Mesendoderm (in vitro differentiated cells): ENCODE results near the gene RCSD1.

Experiments used
- DNase-seq: peaks from one replicate; pipeline ENCODE4 v3.0.0; 2013
- H2AK5ac ChIP-seq: 2 replicates; pipeline ENCODE4 v1.6.1; 2013; ENCODE audit warnings: low read length, inconsistent platforms
- H2BK120ac ChIP-seq: 2 replicates; pipeline ENCODE4 v1.6.1; 2013; ENCODE audit warnings: low read depth, mild to moderate bottlenecking, low read length, moderate library complexity, mixed read lengths
- H2BK15ac ChIP-seq: replicated peaks from 2 replicates; pipeline ENCODE4 v1.6.1; 2013; ENCODE audit warnings: low read depth, mild to moderate bottlenecking, moderate library complexity
- H2BK5ac ChIP-seq: 2 replicates; pipeline ENCODE4 v1.6.1; 2013; ENCODE audit warnings: low read length, inconsistent platforms
- H3K18ac ChIP-seq: 2 replicates; pipeline ENCODE4 v1.6.1; 2013; ENCODE audit warnings: mild to moderate bottlenecking, low read length, mixed read lengths
- H3K23ac ChIP-seq: one replicate; pipeline ENCODE4 v1.6.1; 2013; ENCODE audit warnings: low read length
- H3K27ac ChIP-seq: 2 replicates; pipeline ENCODE4 v1.5.1; 2013; ENCODE audit warnings: low read depth, mild to moderate bottlenecking, inconsistent platforms, low read length, moderate library complexity
- H3K27me3 ChIP-seq: 2 replicates; pipeline ENCODE4 v1.6.1; 2013; ENCODE audit warnings: low read length, control low read depth, mild to moderate bottlenecking, inconsistent platforms; ENCODE audit not compliant: insufficient read depth, poor library complexity
- H3K36me3 ChIP-seq: 2 replicates; pipeline ENCODE4 v1.6.1; 2013; ENCODE audit warnings: low read length, inconsistent platforms; ENCODE audit not compliant: control insufficient read depth, insufficient read depth
- H3K4ac ChIP-seq: one replicate; pipeline ENCODE4 v1.6.1; 2013; ENCODE audit warnings: low read depth, mild to moderate bottlenecking, low read length, moderate library complexity
- H3K4me1 ChIP-seq: 2 replicates; pipeline ENCODE4 v1.6.1; 2013; ENCODE audit warnings: low read depth, low read length, inconsistent platforms; ENCODE audit not compliant: control insufficient read depth
- H3K4me2 ChIP-seq: 2 replicates; pipeline ENCODE4 v1.6.1; 2013; ENCODE audit warnings: low read length
- H3K4me3 ChIP-seq: 2 replicates; pipeline ENCODE4 v1.5.1; 2013; ENCODE audit warnings: mild to moderate bottlenecking, low read length
- H3K56ac ChIP-seq: one replicate; pipeline ENCODE4 v1.6.1; 2013; ENCODE audit warnings: low read length
- H3K79me1 ChIP-seq: 2 replicates; pipeline ENCODE4 v1.6.1; 2013; ENCODE audit warnings: low read length, inconsistent platforms
- H3K79me2 ChIP-seq: 2 replicates; pipeline ENCODE4 v1.6.1; 2013; ENCODE audit warnings: mild to moderate bottlenecking, low read length; ENCODE audit not compliant: control insufficient read depth, insufficient read depth
- H3K9ac ChIP-seq: 2 replicates; pipeline ENCODE4 v1.6.1; 2013; ENCODE audit warnings: low read length, inconsistent platforms
- H4K5ac ChIP-seq: one replicate; pipeline ENCODE4 v1.6.1; 2013; ENCODE audit warnings: low read length
- H4K8ac ChIP-seq: one replicate; pipeline ENCODE4 v1.6.1; 2013; ENCODE audit warnings: low read depth, mild to moderate bottlenecking, control low read depth, low read length, moderate library complexity
- WGBS: extraction: QIAGEN DNeasy Blood & Tissue Kit; methylation state at CpG from one replicate; pipeline ENCODE4 v1.1.7; 2013; ENCODE audit warnings: low lambda C conversion rate, missing lambda C conversion rate; ENCODE audit not compliant: insufficient coverage; ENCODE audit errors: extremely low coverage; 5-methylcytosine and 5-hydroxymethylcytosine counted together

RCSD1 gene

GRCh38 chr1:167678422-167678821 is 48.4 kb downstream of the RCSD1 start:
- Histone ChIP-seq H2AK5ac (peak overlapping the region; percentile 47), H3K23ac (no peak overlapping the region), H3K56ac (peak overlapping the region; percentile 80), H3K9ac (no peak overlapping the region), H4K5ac (no peak overlapping the region), H3K4me1 (peaks cover 16% of the 10 kb centered on the region), H3K27ac (no peak overlapping the region), H4K8ac (no peak overlapping the region), H3K18ac (no peak overlapping the region), H3K4me3 (no peak overlapping the region), H3K79me2 (no peaks in the 10 kb centered on the region), H3K27me3 (no peaks in the 10 kb centered on the region), H3K36me3 (no peaks in the 10 kb centered on the region), H3K4me2 (no peak overlapping the region), H2BK5ac (peak overlapping the region; percentile 94), H2BK15ac (no peak overlapping the region), H2BK120ac (no peak overlapping the region), H3K4ac (peak overlapping the region; percentile 7), H3K79me1 (no peaks in the 10 kb centered on the region)
- no peak for DNase-seq
- no CpG with 5 or more reads among the region's 10 CpGs for WGBS

- Histone ChIP-seq H3K4me2 (no peak overlapping the region), H2AK5ac (peak overlapping the region; percentile 47), H3K23ac (no peak overlapping the region), H2BK15ac (no peak overlapping the region), H3K4me1 (peaks cover 17% of the 10 kb centered on the region), H3K79me2 (no peaks in the 10 kb centered on the region), H4K8ac (no peak overlapping the region), H4K5ac (peak overlapping the region; percentile 47), H3K79me1 (no peaks in the 10 kb centered on the region), H2BK120ac (no peak overlapping the region), H3K18ac (no peak overlapping the region), H3K9ac (no peak overlapping the region), H3K27ac (no peak overlapping the region), H2BK5ac (peak overlapping the region; percentile 94), H3K4ac (peak overlapping the region; percentile 7), H3K56ac (no peak overlapping the region), H3K36me3 (no peaks in the 10 kb centered on the region), H3K4me3 (no peak overlapping the region), H3K27me3 (no peaks in the 10 kb centered on the region)
- no peak for DNase-seq
- no CpG with 5 or more reads among the region's 3 CpGs for WGBS
Measured at GRCh38 chr1:167678838-167679237, 48.8 kb downstream of the RCSD1 start.

- Histone ChIP-seq H2BK120ac (no peak overlapping the region), H3K9ac (no peak overlapping the region), H4K8ac (no peak overlapping the region), H3K56ac (no peak overlapping the region), H3K23ac (no peak overlapping the region), H3K4me3 (no peak overlapping the region), H3K4me2 (no peak overlapping the region), H3K36me3 (no peaks in the 10 kb centered on the region), H2BK15ac (no peak overlapping the region), H4K5ac (no peak overlapping the region), H2BK5ac (no peak overlapping the region), H3K18ac (no peak overlapping the region), H3K27me3 (no peaks in the 10 kb centered on the region), H3K4ac (peak overlapping the region; percentile 28), H3K79me2 (no peaks in the 10 kb centered on the region), H3K79me1 (no peaks in the 10 kb centered on the region), H3K27ac (no peak overlapping the region), H3K4me1 (peaks cover 20% of the 10 kb centered on the region), H2AK5ac (peak overlapping the region; percentile 46)
- WGBS: no CpG with 5 or more reads among the region's 6 CpGs
- DNase-seq: no peak
Measured at GRCh38 chr1:167679714-167680113, 49.7 kb downstream of the RCSD1 start.

- no peak overlapping the region for H4K8ac ChIP-seq
- no peak overlapping the region for H2BK5ac ChIP-seq
- no peak overlapping the region for H3K4ac ChIP-seq
- H3K79me2 ChIP-seq: no peaks in the 10 kb centered on the region
- no peak overlapping the region for H2BK15ac ChIP-seq
- H2BK120ac ChIP-seq: no peak overlapping the region
- peak overlapping the region; percentile 8 for H3K56ac ChIP-seq
- H2AK5ac ChIP-seq: no peak overlapping the region
- H3K4me3 ChIP-seq: no peak overlapping the region
- no peak overlapping the region for H3K18ac ChIP-seq
- no peak overlapping the region for H3K23ac ChIP-seq
- H3K4me2 ChIP-seq: no peak overlapping the region
- no peaks in the 10 kb centered on the region for H3K36me3 ChIP-seq
- H3K27me3 ChIP-seq: no peaks in the 10 kb centered on the region
- H3K9ac ChIP-seq: no peak overlapping the region
- no peak overlapping the region for H4K5ac ChIP-seq
- peaks cover 25% of the 10 kb centered on the region for H3K4me1 ChIP-seq
- no peak overlapping the region for H3K27ac ChIP-seq
- WGBS: no CpG with 5 or more reads among the region's 3 CpGs
- no peak for DNase-seq
- no peaks in the 10 kb centered on the region for H3K79me1 ChIP-seq
Measured at GRCh38 chr1:167681024-167681423, 51.0 kb downstream of the RCSD1 start.

GRCh38 chr1:167681451-167682098 is 51.5 kb downstream of the RCSD1 start:
- H3K56ac ChIP-seq: no peak overlapping the region
- no peak overlapping the region for H2BK15ac ChIP-seq
- no peak overlapping the region for H3K4ac ChIP-seq
- no peak overlapping the region for H2BK5ac ChIP-seq
- H3K27ac ChIP-seq: no peak overlapping the region
- H3K79me1 ChIP-seq: no peaks in the 10 kb centered on the region
- H3K79me2 ChIP-seq: no peaks in the 10 kb centered on the region
- H3K18ac ChIP-seq: no peak overlapping the region
- no peak overlapping the region for H3K9ac ChIP-seq
- H2AK5ac ChIP-seq: peak overlapping the region; percentile 49
- no peak overlapping the region for H3K4me2 ChIP-seq
- DNase-seq: no peak
- WGBS: no CpG with 5 or more reads among the region's 5 CpGs
- H2BK120ac ChIP-seq: no peak overlapping the region
- H3K36me3 ChIP-seq: no peaks in the 10 kb centered on the region
- no peak overlapping the region for H3K4me3 ChIP-seq
- no peak overlapping the region for H4K8ac ChIP-seq
- no peak overlapping the region for H4K5ac ChIP-seq
- peaks cover 27% of the 10 kb centered on the region for H3K4me1 ChIP-seq
- H3K23ac ChIP-seq: no peak overlapping the region
- no peaks in the 10 kb centered on the region for H3K27me3 ChIP-seq

- peak overlapping the region; percentile 45 for H3K4ac ChIP-seq
- H3K56ac ChIP-seq: peak overlapping the region; percentile 56
- H3K4me1 ChIP-seq: peaks cover 25% of the 10 kb centered on the region
- H2BK15ac ChIP-seq: no peak overlapping the region
- H3K27me3 ChIP-seq: no peaks in the 10 kb centered on the region
- H2AK5ac ChIP-seq: peak overlapping the region; percentile 61
- H3K4me3 ChIP-seq: no peak overlapping the region
- no peak overlapping the region for H2BK120ac ChIP-seq
- no peak overlapping the region for H3K23ac ChIP-seq
- no peak overlapping the region for H4K8ac ChIP-seq
- no peak for DNase-seq
- peak overlapping the region; percentile 2 for H3K9ac ChIP-seq
- no peaks in the 10 kb centered on the region for H3K79me2 ChIP-seq
- no peak overlapping the region for H3K4me2 ChIP-seq
- WGBS: no CpG with 5 or more reads among the region's 6 CpGs
- no peaks in the 10 kb centered on the region for H3K36me3 ChIP-seq
- H2BK5ac ChIP-seq: no peak overlapping the region
- H4K5ac ChIP-seq: no peak overlapping the region
- H3K27ac ChIP-seq: no peak overlapping the region
- no peak overlapping the region for H3K18ac ChIP-seq
- no peaks in the 10 kb centered on the region for H3K79me1 ChIP-seq
Measured at GRCh38 chr1:167683226-167683625, 53.2 kb downstream of the RCSD1 start.
